Upper lobe of left lung (tissue), 6 donors: ENCODE data around the gene STAT4. TPM values are rescaled to one million over a fixed set of nuclear protein-coding genes. Genes with fewer than 3 reads are reported as not detected.

Source experiments
- ATAC-seq, 2 donors: fragments of 200-7000 bp; cut with Tn5 transposase; one replicate each; pipeline ENCODE4 v1.9.1; 2022; ENCODE audit warnings: mild to moderate bottlenecking in 2 of 2, moderate library complexity in 2 of 2; ENCODE audit not compliant: low FRiP score in 2 of 2
- DNase-seq, 2 donors: peaks; one replicate each; pipeline ENCODE4 v3.0.0-alpha.2; 2019 to 2020
- H3K27ac ChIP-seq, 4 donors: fragments of 200-600 bp; sonication (generic); one replicate each; pipeline ENCODE4 v1.5.1; 2016 to 2019
- H3K27me3 ChIP-seq, 4 donors: fragments of 200-600 bp; sonication (generic); one replicate each; pipeline ENCODE4 v1.5.1; 2017 to 2019
- H3K36me3 ChIP-seq, 4 donors: fragments of 200-600 bp; sonication (generic); one replicate each; pipeline ENCODE4 v1.5.1; 2016 to 2019
- H3K4me1 ChIP-seq, 4 donors: fragments of 200-600 bp; sonication (generic); one replicate each; pipeline ENCODE4 v1.5.1; 2018 to 2019
- H3K4me3 ChIP-seq, 4 donors: fragments of 200-600 bp; sonication (generic); one replicate each; pipeline ENCODE4 v1.5.1; 2017 to 2019; ENCODE audit warnings: mild to moderate bottlenecking in 2 of 4, moderate library complexity in 1 of 4
- H3K9me3 ChIP-seq, 4 donors: fragments of 200-600 bp; sonication (generic); one replicate each; pipeline ENCODE4 v1.5.1; 2018 to 2019
- EP300 ChIP-seq, 4 donors: sonication (generic); formaldehyde crosslinking; IDR thresholded peaks; one replicate each; pipeline ENCODE4 v1.5.1; 2017; ENCODE audit warnings: antibody characterized with exemption in 4 of 4, control low read depth in 2 of 4
- POLR2A ChIP-seq, 4 donors: fragments of 450-650 bp; IDR thresholded peaks; one replicate each; pipeline ENCODE4 v1.5.1; 2016 to 2017; ENCODE audit warnings: antibody characterized with exemption in 4 of 4, mild to moderate bottlenecking in 2 of 4
- POLR2AphosphoS5 ChIP-seq, 2 donors: sonication (generic); formaldehyde crosslinking; IDR thresholded peaks; one replicate each; pipeline ENCODE4 v1.5.1; 2017; ENCODE audit warnings: antibody characterized with exemption in 2 of 2
- WGBS, 2 donors: methylation state at CpG; one replicate each; pipeline ENCODE4 v1.1.5; 2017 to 2018; 5-methylcytosine and 5-hydroxymethylcytosine counted together
- total RNA-seq, 6 donors: library from RNA; depleted of rRNA in 4 of 6; stranded (reverse); fragments of >200 nt in 4 of 6; gene quantifications; one replicate each; pipeline versions ENCODE4 v1.1.0 to v1.2.1, GENCODE V29; 2016 to 2021
- TF ChIP-seq, protein P1 (sequence below), 6 experiments: fragments of 450-650 bp in 4 of 6; fragments of 200-600 bp in 2 of 6; sonication (generic) in 2 of 6; IDR thresholded peaks; one replicate each; pipeline ENCODE4 v1.5.1; 2016 to 2019; ENCODE audit warnings: antibody characterized with exemption in 6 of 6
- donor health status: DM: no; HTN: no; CAD: no; lungs with moderate emphysema.
- donor health status: DM: no; HTN: yes; CAD: no; lungs with severe emphysema.

STAT4 gene
- total RNA-seq, 6 donors from 2014 or later, result 3.6 to 11.9 (median 6.0) TPM

GRCh38 chr2:191061381-191061980 lies 89.3 kb downstream of the STAT4 start:
- DNase-seq, result no peak
- TF ChIP-seq, protein P1, sequence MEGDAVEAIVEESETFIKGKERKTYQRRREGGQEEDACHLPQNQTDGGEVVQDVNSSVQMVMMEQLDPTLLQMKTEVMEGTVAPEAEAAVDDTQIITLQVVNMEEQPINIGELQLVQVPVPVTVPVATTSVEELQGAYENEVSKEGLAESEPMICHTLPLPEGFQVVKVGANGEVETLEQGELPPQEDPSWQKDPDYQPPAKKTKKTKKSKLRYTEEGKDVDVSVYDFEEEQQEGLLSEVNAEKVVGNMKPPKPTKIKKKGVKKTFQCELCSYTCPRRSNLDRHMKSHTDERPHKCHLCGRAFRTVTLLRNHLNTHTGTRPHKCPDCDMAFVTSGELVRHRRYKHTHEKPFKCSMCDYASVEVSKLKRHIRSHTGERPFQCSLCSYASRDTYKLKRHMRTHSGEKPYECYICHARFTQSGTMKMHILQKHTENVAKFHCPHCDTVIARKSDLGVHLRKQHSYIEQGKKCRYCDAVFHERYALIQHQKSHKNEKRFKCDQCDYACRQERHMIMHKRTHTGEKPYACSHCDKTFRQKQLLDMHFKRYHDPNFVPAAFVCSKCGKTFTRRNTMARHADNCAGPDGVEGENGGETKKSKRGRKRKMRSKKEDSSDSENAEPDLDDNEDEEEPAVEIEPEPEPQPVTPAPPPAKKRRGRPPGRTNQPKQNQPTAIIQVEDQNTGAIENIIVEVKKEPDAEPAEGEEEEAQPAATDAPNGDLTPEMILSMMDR (IDR thresholded peaks at IDR 0.05), result no peak
- TF ChIP-seq POLR2AphosphoS5 (IDR thresholded peaks at IDR 0.05), result no peak
- no peak for TF ChIP-seq POLR2A (IDR thresholded peaks at IDR 0.05)
- TF ChIP-seq EP300 (IDR thresholded peaks at IDR 0.05), result no peak
- no peak for ATAC-seq
- 86 to 88% methylated on average over 4 of the region's 4 CpGs for WGBS, 2 donors
- Histone ChIP-seq H3K27ac (no peak overlapping the region), H3K4me1 (peaks cover 0 to 5% (median 0%) of the 10 kb centered on the region in 4 donors), H3K4me3 (no peak overlapping the region), H3K9me3 (no peaks in the 10 kb centered on the region), H3K36me3 (no peaks in the 10 kb centered on the region), H3K27me3 (no peaks in the 10 kb centered on the region)

- Histone ChIP-seq H3K4me1 (no peaks in the 10 kb centered on the region), H3K36me3 (no peaks in the 10 kb centered on the region), H3K27ac (no peak overlapping the region), H3K4me3 (no peak overlapping the region), H3K9me3 (no peaks in the 10 kb centered on the region), H3K27me3 (no peaks in the 10 kb centered on the region)
- ATAC-seq, result no peak
- no peak for DNase-seq
- WGBS, 2 donors, result 87 to 94% methylated on average over 3 of the region's 3 CpGs
- TF ChIP-seq, protein P1 (IDR thresholded peaks at IDR 0.05), result no peak
- TF ChIP-seq POLR2AphosphoS5 (IDR thresholded peaks at IDR 0.05) (no peak), POLR2A (IDR thresholded peaks at IDR 0.05) (no peak), EP300 (IDR thresholded peaks at IDR 0.05) (no peak)
Measured at GRCh38 chr2:191059308-191059707, 91.5 kb downstream of the STAT4 start.

GRCh38 chr2:191056228-191056627 lies 94.6 kb downstream of the STAT4 start:
- H3K4me1 ChIP-seq, result peaks cover 0 to 14% (median 9%) of the 10 kb centered on the region in 4 donors
- ATAC-seq (no peak), DNase-seq (no peak)
- no peaks in the 10 kb centered on the region for H3K27me3 ChIP-seq
- TF ChIP-seq, protein P1 (IDR thresholded peaks at IDR 0.05), result no peak
- no peak for TF ChIP-seq POLR2A (IDR thresholded peaks at IDR 0.05)
- TF ChIP-seq POLR2AphosphoS5 (IDR thresholded peaks at IDR 0.05), result no peak
- no peak for TF ChIP-seq EP300 (IDR thresholded peaks at IDR 0.05)
- H3K36me3 ChIP-seq, result no peaks in the 10 kb centered on the region
- WGBS, 2 donors, result 70 to 71% methylated on average over 2 of the region's 2 CpGs
- H3K4me3 ChIP-seq, result no peak overlapping the region
- no peaks in the 10 kb centered on the region for H3K9me3 ChIP-seq
- H3K27ac ChIP-seq, result no peak overlapping the region

DNA sequence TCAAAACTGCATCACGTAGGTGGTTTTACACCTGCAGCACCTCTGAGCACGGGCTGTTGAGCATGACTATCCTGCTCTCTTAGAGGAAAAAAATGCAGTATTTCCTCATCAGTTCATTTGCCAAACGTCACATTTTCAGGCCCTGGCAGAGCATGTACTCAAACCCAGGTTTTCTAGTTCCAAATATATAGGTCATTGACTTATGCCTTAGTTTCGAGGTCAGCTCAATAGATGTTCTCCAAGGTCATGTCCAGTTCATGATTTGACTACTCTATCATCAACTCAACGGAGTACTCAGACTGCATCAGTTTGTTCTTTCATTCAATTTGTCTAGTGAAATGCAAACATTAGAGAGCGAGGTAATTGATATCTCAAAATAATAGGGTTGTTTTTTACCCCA lies 97.5 kb downstream of the STAT4 start:
- Histone ChIP-seq H3K4me3 (no peak overlapping the region), H3K27me3 (no peaks in the 10 kb centered on the region), H3K27ac (no peak overlapping the region), H3K9me3 (no peaks in the 10 kb centered on the region), H3K36me3 (no peaks in the 10 kb centered on the region), H3K4me1 (peaks cover 6 to 19% (median 11%) of the 10 kb centered on the region in 4 donors)
- TF ChIP-seq EP300 (IDR thresholded peaks at IDR 0.05) (no peak), POLR2AphosphoS5 (IDR thresholded peaks at IDR 0.05) (no peak)
- TF ChIP-seq, protein P1 (IDR thresholded peaks at IDR 0.05), result no peak
- ATAC-seq (no peak), DNase-seq (no peak)
- 77% methylated on average over 6 of the region's 6 CpGs for WGBS, 2 donors
